HG02852 (cell line): ENCODE measurements around the gene PLXDC2.
A peak's percentile ranks its signal among the peaks of the same experiment; 100 is the strongest.
"Not testable (repeated sequence)": the region's sequence is repeated elsewhere in the genome, so short reads cannot be mapped to it uniquely, and the experiment has no call there.

Experiments used
- ATAC-seq: cut with Tn5 transposase; IDR thresholded peaks from one replicate; pipeline ENCODE4 v1.9.1; 2021; ENCODE audit warnings: mild to moderate bottlenecking, moderate library complexity; ENCODE audit not compliant: unreplicated experiment

PLXDC2 gene

GRCh38 chr10:19816411-19817230 lies at the start of gene PLXDC2:
PLXDC2 (plus strand) TSS chr10:19816432.
- peak; percentile 39 for ATAC-seq

- no peak for ATAC-seq
Measured at GRCh38 chr10:19767876-19768275, 48.4 kb upstream of the PLXDC2 start.

GRCh38 chr10:19769826-19770225 lies 46.4 kb upstream of the PLXDC2 start:
- ATAC-seq = not testable (repeated sequence)

- ATAC-seq = no peak
Measured at GRCh38 chr10:19772972-19773371, 43.3 kb upstream of the PLXDC2 start.

GRCh38 chr10:19775296-19775695 lies 40.9 kb upstream of the PLXDC2 start:
- no peak for ATAC-seq

GRCh38 chr10:19777806-19778205 lies 38.4 kb upstream of the PLXDC2 start:
- ATAC-seq = no peak

GRCh38 chr10:19778996-19779395 lies 37.2 kb upstream of the PLXDC2 start:
- no peak for ATAC-seq

GRCh38 chr10:19782430-19783089 lies 33.7 kb upstream of the PLXDC2 start:
- ATAC-seq = no peak

- no peak for ATAC-seq
Measured at GRCh38 chr10:19783721-19784120, 32.5 kb upstream of the PLXDC2 start.

- no peak for ATAC-seq
Measured at GRCh38 chr10:19785366-19785765, 30.9 kb upstream of the PLXDC2 start.

GRCh38 chr10:19788075-19788686 lies 28.1 kb upstream of the PLXDC2 start:
- no peak for ATAC-seq

- no peak for ATAC-seq
Measured at GRCh38 chr10:19788902-19789301, 27.3 kb upstream of the PLXDC2 start.

- ATAC-seq = no peak
Measured at GRCh38 chr10:19789607-19790006, 26.6 kb upstream of the PLXDC2 start.

GRCh38 chr10:19791032-19791431 lies 25.2 kb upstream of the PLXDC2 start:
- no peak for ATAC-seq

GRCh38 chr10:19795684-19796083 lies 20.5 kb upstream of the PLXDC2 start:
- ATAC-seq = no peak

GRCh38 chr10:19800161-19800560 lies 16.1 kb upstream of the PLXDC2 start:
- ATAC-seq = no peak

GRCh38 chr10:19801369-19801768 lies 14.9 kb upstream of the PLXDC2 start:
- no peak for ATAC-seq

- no peak for ATAC-seq
Measured at GRCh38 chr10:19803676-19804075, 12.6 kb upstream of the PLXDC2 start.

GRCh38 chr10:19809481-19809880 lies 6.8 kb upstream of the PLXDC2 start:
- no peak for ATAC-seq

GRCh38 chr10:19811540-19811939 lies 4.7 kb upstream of the PLXDC2 start:
- ATAC-seq = no peak

GRCh38 chr10:19812976-19813375 lies 3.3 kb upstream of the PLXDC2 start:
- no peak for ATAC-seq
